Osteoblast (primary cell): ENCODE data around the gene SGCD. TPM values are rescaled to one million over a fixed set of nuclear protein-coding genes. Genes with fewer than 3 reads are reported as not detected.

Source experiments
- DNase-seq: peaks from one replicate; pipeline ENCODE4 v3.0.0; 2011; ENCODE audit warnings: low spot score, mixed read lengths; ENCODE audit not compliant: insufficient read length; ENCODE audit errors: missing footprints
- H2AFZ ChIP-seq: 2 replicates; pipeline ENCODE4 v1.6.0; 2011; ENCODE audit warnings: mild to moderate bottlenecking, low read length
- H3K27ac ChIP-seq: 2 replicates; pipeline ENCODE4 v1.5.1; 2011; ENCODE audit warnings: mild to moderate bottlenecking, low read depth, low read length, moderate library complexity
- H3K27me3 ChIP-seq: 2 replicates; pipeline ENCODE4 v1.6.0; 2012; ENCODE audit warnings: mild to moderate bottlenecking, control low read depth, inconsistent platforms, low read length, moderate library complexity; ENCODE audit not compliant: insufficient read depth
- H3K36me3 ChIP-seq: 2 replicates; pipeline ENCODE4 v1.5.1; 2011; ENCODE audit warnings: mild to moderate bottlenecking, low read length, control low read depth, moderate library complexity; ENCODE audit not compliant: insufficient read depth
- H3K4me1 ChIP-seq: 2 replicates; pipeline ENCODE4 v1.5.1; 2011; ENCODE audit warnings: mild to moderate bottlenecking, low read length, control low read depth, moderate library complexity; ENCODE audit not compliant: insufficient read depth
- H3K4me2 ChIP-seq: 2 replicates; pipeline ENCODE4 v1.6.0; 2011; ENCODE audit warnings: mild to moderate bottlenecking, low read length; ENCODE audit not compliant: insufficient read depth
- H3K4me3 ChIP-seq: fragments of 200-600 bp; sonication (generic); 3 replicates; pipeline ENCODE4 v1.5.1; 2012; ENCODE audit warnings: mild to moderate bottlenecking, low read length, inconsistent platforms; ENCODE audit not compliant: insufficient read depth
- H3K79me2 ChIP-seq: 2 replicates; pipeline ENCODE4 v1.6.0; 2012; ENCODE audit warnings: mild to moderate bottlenecking, low read length, control low read depth, inconsistent platforms; ENCODE audit not compliant: insufficient read depth
- H3K9me3 ChIP-seq: 2 replicates; pipeline ENCODE4 v1.5.1; 2011; ENCODE audit warnings: low read depth, low read length, control low read depth
- H4K20me1 ChIP-seq: 2 replicates; pipeline ENCODE4 v1.6.0; 2012; ENCODE audit warnings: mild to moderate bottlenecking, low read length, control low read depth; ENCODE audit not compliant: insufficient read depth
- CTCF ChIP-seq: IDR thresholded peaks from 2 replicates; pipeline ENCODE4 v1.5.1; 2011; ENCODE audit warnings: mild to moderate bottlenecking, low read depth, low read length, moderate library complexity; ENCODE audit errors: extremely low read depth
- total RNA-seq: library from RNA; depleted of rRNA; stranded (reverse); fragments of >200 nt; gene quantifications from 2 replicates; pipeline ENCODE4 v1.2.3, GENCODE V29; 2012

SGCD gene
- total RNA-seq, 1 donor: 27.1 TPM

GRCh38 chr5:156778139-156778706 is 451.3 kb downstream of the SGCD start:
- Histone ChIP-seq H4K20me1 (no peaks in the 10 kb centered on the region), H3K27ac (no peak overlapping the region), H3K4me3 (no peak overlapping the region), H3K79me2 (no peaks in the 10 kb centered on the region), H3K4me2 (no peak overlapping the region), H3K4me1 (no peaks in the 10 kb centered on the region), H3K27me3 (no peaks in the 10 kb centered on the region), H3K36me3 (no peaks in the 10 kb centered on the region), H2AFZ (no peak overlapping the region), H3K9me3 (no peaks in the 10 kb centered on the region)
- DNase-seq: no peak
- no peak for TF ChIP-seq CTCF

GRCh38 chr5:156778752-156779151 is 451.8 kb downstream of the SGCD start:
- H3K4me3 ChIP-seq: no peak overlapping the region
- no peaks in the 10 kb centered on the region for H3K79me2 ChIP-seq
- H3K27me3 ChIP-seq: no peaks in the 10 kb centered on the region
- no peak overlapping the region for H3K27ac ChIP-seq
- no peak overlapping the region for H3K4me2 ChIP-seq
- no peak for DNase-seq
- H3K36me3 ChIP-seq: no peaks in the 10 kb centered on the region
- no peak overlapping the region for H2AFZ ChIP-seq
- H3K4me1 ChIP-seq: no peaks in the 10 kb centered on the region
- TF ChIP-seq CTCF: no peak
- no peaks in the 10 kb centered on the region for H3K9me3 ChIP-seq
- no peaks in the 10 kb centered on the region for H4K20me1 ChIP-seq

GRCh38 chr5:156779436-156779835 is 452.5 kb downstream of the SGCD start:
- no peaks in the 10 kb centered on the region for H3K36me3 ChIP-seq
- H3K27ac ChIP-seq: no peak overlapping the region

GRCh38 chr5:156783092-156783491 is 456.1 kb downstream of the SGCD start:
- no peaks in the 10 kb centered on the region for H4K20me1 ChIP-seq
- no peaks in the 10 kb centered on the region for H3K4me1 ChIP-seq
- no peaks in the 10 kb centered on the region for H3K36me3 ChIP-seq
- H3K4me2 ChIP-seq: no peak overlapping the region
- no peaks in the 10 kb centered on the region for H3K27me3 ChIP-seq
- no peak for TF ChIP-seq CTCF
- no peak overlapping the region for H3K27ac ChIP-seq
- no peaks in the 10 kb centered on the region for H3K79me2 ChIP-seq
- H3K9me3 ChIP-seq: no peaks in the 10 kb centered on the region
- H3K4me3 ChIP-seq: no peak overlapping the region
- no peak overlapping the region for H2AFZ ChIP-seq
- DNase-seq: no peak

More at GRCh38 chr5:156779436-156779835, 452.5 kb downstream of the SGCD start:
- Histone ChIP-seq H3K27me3 (no peaks in the 10 kb centered on the region), H3K4me3 (no peak overlapping the region), H3K9me3 (no peaks in the 10 kb centered on the region), H3K4me2 (no peak overlapping the region), H3K4me1 (no peaks in the 10 kb centered on the region), H3K79me2 (no peaks in the 10 kb centered on the region), H4K20me1 (no peaks in the 10 kb centered on the region), H2AFZ (no peak overlapping the region)
- no peak for TF ChIP-seq CTCF
- DNase-seq: no peak
